HG02610 (cell line): Measurements from ENCODE around the gene SNRPN.
"Not testable (repeated sequence)": the region's sequence is repeated elsewhere in the genome, so short reads cannot be mapped to it uniquely, and the experiment has no call there.

Source experiments
- ATAC-seq: cut with Tn5 transposase; IDR thresholded peaks from one replicate; pipeline ENCODE4 v1.9.1; 2021; ENCODE audit warnings: mild to moderate bottlenecking, moderate library complexity; ENCODE audit not compliant: unreplicated experiment

Gene SNRPN

DNA sequence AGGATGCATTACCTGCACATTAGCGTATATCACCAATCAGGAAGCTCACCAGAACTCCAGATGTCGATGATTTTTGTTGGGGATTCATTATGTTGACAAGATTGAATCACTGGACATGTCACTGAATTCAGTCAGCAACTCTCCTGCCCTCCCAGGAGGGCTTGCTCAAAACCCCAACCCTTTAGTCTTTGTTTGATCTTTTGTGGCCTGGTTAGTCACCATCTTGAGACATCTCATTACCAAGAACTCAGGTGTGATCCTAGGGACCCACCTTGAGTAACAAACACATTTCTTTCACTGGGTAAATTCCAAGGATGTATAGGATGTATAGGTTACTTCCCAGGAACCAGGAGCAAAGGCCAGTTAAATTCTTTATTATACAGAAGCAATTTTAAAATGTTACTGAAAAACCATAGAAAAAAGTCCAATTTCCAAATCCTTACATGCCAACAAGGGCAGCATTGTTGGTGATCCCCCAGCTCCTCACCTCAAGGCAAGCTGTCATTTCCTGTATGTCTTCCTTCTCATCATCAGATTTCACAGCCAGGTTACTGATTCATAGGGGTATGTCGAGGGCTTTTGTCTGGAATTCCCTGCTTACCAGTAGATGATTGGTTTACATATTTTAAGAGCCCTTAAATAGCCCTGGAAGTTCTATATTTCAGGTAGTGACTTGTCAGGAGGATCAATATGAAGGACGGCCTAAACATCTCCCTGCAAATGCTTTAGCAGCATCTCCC is 11.7 kb downstream of the SNRPN start:
- no peak for ATAC-seq

- ATAC-seq, result no peak
Observed at GRCh38 chr15:24971052-24971451, 16.3 kb downstream of the SNRPN start.

DNA sequence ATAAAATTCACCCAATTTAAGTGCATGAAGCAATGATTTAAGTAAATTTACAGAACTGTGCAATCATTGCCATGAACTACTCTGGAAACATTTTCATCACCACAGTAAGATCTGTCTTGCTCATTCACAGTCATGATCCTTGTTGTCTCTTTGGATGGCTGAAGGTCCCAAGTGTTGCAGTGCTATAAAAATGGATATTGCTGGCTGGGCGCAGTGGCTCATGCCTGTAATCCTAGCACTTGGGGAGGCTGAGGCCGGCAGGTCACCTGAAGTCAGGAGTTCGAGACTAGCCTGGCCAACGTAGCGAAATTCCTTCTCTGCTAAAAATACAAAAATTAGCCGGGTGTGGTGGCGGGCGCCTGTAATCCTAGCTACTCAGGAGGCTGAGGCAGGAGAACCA is 17.0 kb downstream of the SNRPN start:
- no peak for ATAC-seq

GRCh38 chr15:24972707-24973106 is 17.9 kb downstream of the SNRPN start:
- ATAC-seq, result not testable (repeated sequence)

GRCh38 chr15:24976932-24977331 is 22.1 kb downstream of the SNRPN start:
- no peak for ATAC-seq

- no peak for ATAC-seq
Observed at GRCh38 chr15:24977686-24978085, 22.9 kb downstream of the SNRPN start.

DNA sequence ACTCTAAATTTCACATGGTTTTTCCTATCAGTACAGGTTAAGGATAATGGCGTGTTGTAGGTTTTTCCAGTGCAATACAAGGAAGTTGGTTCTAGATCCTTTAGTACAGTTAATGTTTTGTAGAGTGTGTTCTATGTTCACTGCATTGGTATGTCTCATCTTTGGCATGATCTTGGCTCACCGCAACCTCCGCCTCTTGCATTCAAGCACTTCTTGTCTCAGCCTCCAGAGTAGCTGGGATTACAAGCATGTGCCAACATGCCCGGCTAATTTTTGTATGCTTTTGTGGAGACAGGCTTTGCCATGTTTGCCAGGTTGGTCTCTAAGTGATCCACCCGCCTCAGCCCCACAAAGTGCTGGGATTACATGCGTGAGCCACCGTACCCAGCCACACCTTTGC is 30.4 kb downstream of the SNRPN start:
- ATAC-seq, result no peak

- ATAC-seq, result no peak
Observed at GRCh38 chr15:24986653-24987052, 31.9 kb downstream of the SNRPN start.

GRCh38 chr15:25019434-25019833 is 64.6 kb downstream of the SNRPN start:
- no peak for ATAC-seq

GRCh38 chr15:25022233-25022632 is 67.4 kb downstream of the SNRPN start:
- no peak for ATAC-seq
